Liver (tissue), 9 donors: Measurements from ENCODE around the gene LANCL3. TPM values are rescaled to one million over a fixed set of nuclear protein-coding genes. Genes with fewer than 3 reads are reported as not detected.
A peak's percentile ranks its signal among the peaks of the same experiment; 100 is the strongest.

Source experiments
- DNase-seq: peaks from one replicate; pipeline ENCODE4 v3.0.0-alpha.2; 2017; ENCODE audit warnings: low spot score
- H3K27ac ChIP-seq, 2 donors: one replicate each; pipeline ENCODE4 v1.7.0; 2013; ENCODE audit warnings: inconsistent platforms in 2 of 2, low read length in 2 of 2, control low read depth in 1 of 2, low read depth in 1 of 2, mild to moderate bottlenecking in 1 of 2
- H3K27me3 ChIP-seq, 4 donors: one replicate each; pipeline versions ENCODE4 v1.6.1 to v1.7.0; 2013; ENCODE audit warnings: low read length in 3 of 4, inconsistent platforms in 1 of 4, mild to moderate bottlenecking in 1 of 4, moderate library complexity in 1 of 4; ENCODE audit not compliant: control insufficient read depth in 4 of 4, insufficient read depth in 4 of 4
- H3K36me3 ChIP-seq, 4 donors: one replicate each; pipeline versions ENCODE4 v1.6.1 to v1.7.0; 2013; ENCODE audit warnings: low read length in 3 of 4, mild to moderate bottlenecking in 3 of 4, low read depth in 1 of 4, moderate library complexity in 1 of 4; ENCODE audit not compliant: control insufficient read depth in 4 of 4, insufficient read depth in 3 of 4
- H3K4me1 ChIP-seq, 4 donors: one replicate each; pipeline versions ENCODE4 v1.6.1 to v1.7.0; 2013; ENCODE audit warnings: low read length in 3 of 4, mild to moderate bottlenecking in 3 of 4, moderate library complexity in 1 of 4; ENCODE audit not compliant: control insufficient read depth in 4 of 4, insufficient read depth in 4 of 4
- H3K4me3 ChIP-seq, 3 donors: one replicate each; pipeline versions ENCODE4 v1.6.1 to v1.7.0; 2013; ENCODE audit warnings: low read length in 3 of 3, control low read depth in 1 of 3, low read depth in 1 of 3, mild to moderate bottlenecking in 1 of 3
- H3K9ac ChIP-seq, 2 donors: one replicate each; pipeline ENCODE4 v1.7.0; 2013; ENCODE audit warnings: low read length in 2 of 2, mild to moderate bottlenecking in 2 of 2, moderate library complexity in 2 of 2, control low read depth in 1 of 2, low read depth in 1 of 2
- H3K9me3 ChIP-seq, 4 donors: one replicate each; pipeline versions ENCODE4 v1.6.1 to v1.7.0; 2013; ENCODE audit warnings: low read length in 3 of 4; ENCODE audit not compliant: control insufficient read depth in 4 of 4
- CTCF ChIP-seq: fragments of 150-350 bp; IDR thresholded peaks from 2 replicates; pipeline ENCODE4 v1.5.1; 2017; ENCODE audit warnings: improper control_type of control experiment, low read depth, low read length; ENCODE audit not compliant: missing input control
- EGR1 ChIP-seq, 2 donors: IDR thresholded peaks; 2 replicates each; pipeline ENCODE4 v1.6.1; 2016 to 2018; ENCODE audit warnings: antibody characterized with exemption in 2 of 2, low read depth in 2 of 2
- FOXA2 ChIP-seq: IDR thresholded peaks from 2 replicates; pipeline ENCODE4 v1.6.1; 2016; ENCODE audit warnings: antibody characterized with exemption
- GABPA ChIP-seq, 2 donors: IDR thresholded peaks in 1 of 2; conservative IDR thresholded peaks in 1 of 2; 2 replicates each; pipeline ENCODE4 v1.6.1; 2016; ENCODE audit warnings: antibody characterized with exemption in 2 of 2, mild to moderate bottlenecking in 1 of 2, moderate library complexity in 1 of 2
- HNF4A ChIP-seq, 2 donors: conservative IDR thresholded peaks; 2 replicates each; pipeline ENCODE4 v1.6.1; 2016; ENCODE audit warnings: antibody characterized with exemption in 2 of 2, mild to moderate bottlenecking in 2 of 2
- HNF4G ChIP-seq: IDR thresholded peaks from 2 replicates; pipeline ENCODE4 v1.6.1; 2016; ENCODE audit warnings: antibody characterized with exemption
- JUND ChIP-seq, 2 donors: IDR thresholded peaks; 2 replicates each; pipeline ENCODE4 v1.6.1; 2016; ENCODE audit warnings: antibody characterized with exemption in 2 of 2
- RAD21 ChIP-seq, 2 donors: IDR thresholded peaks; 2 replicates each; pipeline ENCODE4 v1.6.1; 2016; ENCODE audit warnings: antibody characterized with exemption in 2 of 2, mild to moderate bottlenecking in 2 of 2
- SP1 ChIP-seq: IDR thresholded peaks from 2 replicates; pipeline ENCODE4 v1.6.1; 2018; ENCODE audit warnings: antibody characterized with exemption, mild to moderate bottlenecking
- TAF1 ChIP-seq: conservative IDR thresholded peaks from 2 replicates; pipeline ENCODE4 v1.6.1; 2016; ENCODE audit warnings: antibody characterized with exemption, mild to moderate bottlenecking
- WGBS: extraction: QIAGEN DNeasy Blood & Tissue Kit; methylation state at CpG from one replicate; pipeline ENCODE4 v1.1.7; 2013; 5-methylcytosine and 5-hydroxymethylcytosine counted together
- polyA plus RNA-seq, 2 donors: library from polyadenylated mRNA; stranded (reverse) in 1 of 2; unstranded in 1 of 2; fragments of 200-250 nt in 1 of 2; fragments of >200 nt in 1 of 2; fragmentation: Nextera tagmentation in 1 of 2; extraction: Ambion mirVana in 1 of 2; gene quantifications; one replicate each; pipeline versions ENCODE4 v1.2.1 to v1.2.3, GENCODE V29; 2013 to 2015
- total RNA-seq, 2 donors: library from RNA; depleted of rRNA; stranded (reverse); fragments of >200 nt; gene quantifications; one replicate each; pipeline ENCODE4 v1.2.3, GENCODE V29; 2014
- TF ChIP-seq, protein P1 (sequence below): IDR thresholded peaks from 2 replicates; pipeline ENCODE4 v1.6.1; 2016; ENCODE audit warnings: antibody characterized with exemption
- TF ChIP-seq, protein P2 (sequence below): IDR thresholded peaks from 2 replicates; pipeline ENCODE4 v1.6.1; 2016; ENCODE audit warnings: antibody characterized with exemption, mild to moderate bottlenecking
- TF ChIP-seq, protein P3 (sequence below): IDR thresholded peaks from 2 replicates; pipeline ENCODE4 v1.6.1; 2016; ENCODE audit warnings: antibody characterized with exemption
- TF ChIP-seq, protein P4 (sequence below): IDR thresholded peaks from 2 replicates; pipeline ENCODE4 v1.6.1; 2016; ENCODE audit warnings: antibody characterized with exemption
- donor health status: healthy.
- donor health status: healthy.
- donor health status: healthy.
- donor health status: healthy.
- donor health status: healthy.

LANCL3 gene
- total and polyA plus RNA-seq, 4 donors, result under 0.01 to 2.1 (median 0.01) TPM; not detected in 1

GRCh38 chrX:37613933-37614332 lies 42.5 kb downstream of the LANCL3 start:
- H3K4me1 ChIP-seq, result no peaks in the 10 kb centered on the region
- WGBS, result 89% methylated on average over 1 of the region's 1 CpG

GRCh38 chrX:37627602-37628001 lies 56.1 kb downstream of the LANCL3 start:
- Histone ChIP-seq H3K9ac (no peak overlapping the region), H3K4me3 (no peak overlapping the region), H3K4me1 (peaks cover 0 to 12% (median 2%) of the 10 kb centered on the region in 4 donors), H3K9me3 (no peaks in the 10 kb centered on the region), H3K36me3 (no peaks in the 10 kb centered on the region), H3K27me3 (no peaks in the 10 kb centered on the region), H3K27ac (peak overlapping the region; percentile 46 to 78)
- WGBS, result 23% methylated on average over 1 of the region's 1 CpG
- no peak for DNase-seq
- peak; percentile 89 for TF ChIP-seq HNF4G
- TF ChIP-seq, protein P1, sequence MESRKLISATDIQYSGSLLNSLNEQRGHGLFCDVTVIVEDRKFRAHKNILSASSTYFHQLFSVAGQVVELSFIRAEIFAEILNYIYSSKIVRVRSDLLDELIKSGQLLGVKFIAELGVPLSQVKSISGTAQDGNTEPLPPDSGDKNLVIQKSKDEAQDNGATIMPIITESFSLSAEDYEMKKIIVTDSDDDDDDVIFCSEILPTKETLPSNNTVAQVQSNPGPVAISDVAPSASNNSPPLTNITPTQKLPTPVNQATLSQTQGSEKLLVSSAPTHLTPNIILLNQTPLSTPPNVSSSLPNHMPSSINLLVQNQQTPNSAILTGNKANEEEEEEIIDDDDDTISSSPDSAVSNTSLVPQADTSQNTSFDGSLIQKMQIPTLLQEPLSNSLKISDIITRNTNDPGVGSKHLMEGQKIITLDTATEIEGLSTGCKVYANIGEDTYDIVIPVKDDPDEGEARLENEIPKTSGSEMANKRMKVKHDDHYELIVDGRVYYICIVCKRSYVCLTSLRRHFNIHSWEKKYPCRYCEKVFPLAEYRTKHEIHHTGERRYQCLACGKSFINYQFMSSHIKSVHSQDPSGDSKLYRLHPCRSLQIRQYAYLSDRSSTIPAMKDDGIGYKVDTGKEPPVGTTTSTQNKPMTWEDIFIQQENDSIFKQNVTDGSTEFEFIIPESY, result peak; percentile 52
- TF ChIP-seq, protein P2, sequence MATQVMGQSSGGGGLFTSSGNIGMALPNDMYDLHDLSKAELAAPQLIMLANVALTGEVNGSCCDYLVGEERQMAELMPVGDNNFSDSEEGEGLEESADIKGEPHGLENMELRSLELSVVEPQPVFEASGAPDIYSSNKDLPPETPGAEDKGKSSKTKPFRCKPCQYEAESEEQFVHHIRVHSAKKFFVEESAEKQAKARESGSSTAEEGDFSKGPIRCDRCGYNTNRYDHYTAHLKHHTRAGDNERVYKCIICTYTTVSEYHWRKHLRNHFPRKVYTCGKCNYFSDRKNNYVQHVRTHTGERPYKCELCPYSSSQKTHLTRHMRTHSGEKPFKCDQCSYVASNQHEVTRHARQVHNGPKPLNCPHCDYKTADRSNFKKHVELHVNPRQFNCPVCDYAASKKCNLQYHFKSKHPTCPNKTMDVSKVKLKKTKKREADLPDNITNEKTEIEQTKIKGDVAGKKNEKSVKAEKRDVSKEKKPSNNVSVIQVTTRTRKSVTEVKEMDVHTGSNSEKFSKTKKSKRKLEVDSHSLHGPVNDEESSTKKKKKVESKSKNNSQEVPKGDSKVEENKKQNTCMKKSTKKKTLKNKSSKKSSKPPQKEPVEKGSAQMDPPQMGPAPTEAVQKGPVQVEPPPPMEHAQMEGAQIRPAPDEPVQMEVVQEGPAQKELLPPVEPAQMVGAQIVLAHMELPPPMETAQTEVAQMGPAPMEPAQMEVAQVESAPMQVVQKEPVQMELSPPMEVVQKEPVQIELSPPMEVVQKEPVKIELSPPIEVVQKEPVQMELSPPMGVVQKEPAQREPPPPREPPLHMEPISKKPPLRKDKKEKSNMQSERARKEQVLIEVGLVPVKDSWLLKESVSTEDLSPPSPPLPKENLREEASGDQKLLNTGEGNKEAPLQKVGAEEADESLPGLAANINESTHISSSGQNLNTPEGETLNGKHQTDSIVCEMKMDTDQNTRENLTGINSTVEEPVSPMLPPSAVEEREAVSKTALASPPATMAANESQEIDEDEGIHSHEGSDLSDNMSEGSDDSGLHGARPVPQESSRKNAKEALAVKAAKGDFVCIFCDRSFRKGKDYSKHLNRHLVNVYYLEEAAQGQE, result peak; percentile 70
- TF ChIP-seq TAF1, result no peak
- TF ChIP-seq, protein P3, sequence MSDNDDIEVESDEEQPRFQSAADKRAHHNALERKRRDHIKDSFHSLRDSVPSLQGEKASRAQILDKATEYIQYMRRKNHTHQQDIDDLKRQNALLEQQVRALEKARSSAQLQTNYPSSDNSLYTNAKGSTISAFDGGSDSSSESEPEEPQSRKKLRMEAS, result peak; percentile 57
- peak; percentile 61 to 81 for TF ChIP-seq JUND (IDR thresholded peaks at IDR 0.05)
- TF ChIP-seq HNF4A (conservative IDR thresholded peaks at IDR 0.05), result peak; percentile 96 to 98
- peak; percentile 77 for TF ChIP-seq FOXA2
- peak in 1 of 2 donors; percentile 73 for TF ChIP-seq EGR1 (IDR thresholded peaks at IDR 0.05; ENCODE audit: low read depth in 2 of 2)
- TF ChIP-seq CTCF, result no peak
- TF ChIP-seq GABPA (IDR thresholded peaks at IDR 0.05 in 1 of 2, conservative IDR thresholded peaks at IDR 0.05 in 1 of 2), result peak in 1 of 2 donors; percentile 23
- TF ChIP-seq RAD21 (IDR thresholded peaks at IDR 0.05), result peak; percentile 38 to 45
- TF ChIP-seq, protein P4, sequence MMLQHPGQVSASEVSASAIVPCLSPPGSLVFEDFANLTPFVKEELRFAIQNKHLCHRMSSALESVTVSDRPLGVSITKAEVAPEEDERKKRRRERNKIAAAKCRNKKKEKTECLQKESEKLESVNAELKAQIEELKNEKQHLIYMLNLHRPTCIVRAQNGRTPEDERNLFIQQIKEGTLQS, result no peak
- TF ChIP-seq SP1, result peak; percentile 97

More at GRCh38 chrX:37613933-37614332, 42.5 kb downstream of the LANCL3 start:
- no peaks in the 10 kb centered on the region for H3K9me3 ChIP-seq
- no peak overlapping the region for H3K4me3 ChIP-seq
- no peak for DNase-seq
- TF ChIP-seq, protein P1, result no peak
- TF ChIP-seq, protein P2, result no peak
- TF ChIP-seq JUND (IDR thresholded peaks at IDR 0.05), result no peak
- H3K27me3 ChIP-seq, result no peaks in the 10 kb centered on the region
- H3K27ac ChIP-seq, result no peak overlapping the region
- H3K36me3 ChIP-seq, result no peaks in the 10 kb centered on the region
- no peak overlapping the region for H3K9ac ChIP-seq
